Large intestine (tissue), 3 donors: Measurements from ENCODE around the gene GRID1. TPM values are rescaled to one million over a fixed set of nuclear protein-coding genes. Genes with fewer than 3 reads are reported as not detected.

ENCODE experiments used
- DNase-seq, 2 donors: peaks; one replicate each; pipeline versions ENCODE4 v3.0.0 to v3.0.0-alpha.2; 2013
- H3K27ac ChIP-seq: one replicate; pipeline ENCODE4 v1.5.1; 2013; ENCODE audit warnings: low read length
- H3K27me3 ChIP-seq: 2 replicates; pipeline ENCODE4 v1.6.1; 2013; ENCODE audit warnings: low read length; ENCODE audit not compliant: control insufficient read depth, insufficient read depth
- H3K36me3 ChIP-seq: 2 replicates; pipeline ENCODE4 v1.6.1; 2013; ENCODE audit warnings: low read length; ENCODE audit not compliant: control insufficient read depth, insufficient read depth
- H3K4me1 ChIP-seq: one replicate; pipeline ENCODE4 v1.6.1; 2013; ENCODE audit warnings: low read length; ENCODE audit not compliant: control insufficient read depth, insufficient read depth
- H3K4me3 ChIP-seq: one replicate; pipeline ENCODE4 v1.5.1; 2013; ENCODE audit warnings: low read length
- H3K9me3 ChIP-seq: one replicate; pipeline ENCODE4 v1.6.1; 2013; ENCODE audit warnings: mild to moderate bottlenecking, low read depth, low read length, moderate library complexity; ENCODE audit not compliant: control insufficient read depth
- WGBS: methylation state at CpG from one replicate; pipeline ENCODE4 v1.1.5; 2013; ENCODE audit warnings: low lambda C conversion rate; ENCODE audit not compliant: insufficient coverage; 5-methylcytosine and 5-hydroxymethylcytosine counted together
- polyA plus RNA-seq: library from polyadenylated mRNA; unstranded; fragments of 120-200 nt; gene quantifications from one replicate; pipeline ENCODE4 v1.2.1, GENCODE V29; 2013

GRID1 gene
- polyA plus RNA-seq, 1 donor, result 1.7 TPM

DNA sequence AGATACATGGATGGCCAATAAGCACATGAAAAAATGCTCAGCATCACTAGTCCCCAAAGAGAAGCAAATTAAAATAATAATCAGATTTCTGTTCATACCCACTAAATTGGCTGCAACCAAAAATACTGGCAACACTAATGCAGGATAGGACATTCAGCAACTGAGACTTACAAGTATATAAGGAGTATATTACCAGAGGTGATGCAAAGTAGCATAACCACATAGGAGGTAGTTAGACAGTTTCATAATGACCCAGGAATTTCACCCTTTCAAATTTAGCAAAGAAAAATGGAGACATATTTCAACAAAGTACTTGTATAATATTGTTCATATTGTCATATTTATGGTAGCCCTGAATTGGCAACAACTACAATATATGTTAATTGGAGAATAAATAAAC is 727.8 kb downstream of the GRID1 start:
- H3K4me1 ChIP-seq, result peaks cover 27% of the 10 kb centered on the region
- no peaks in the 10 kb centered on the region for H3K27me3 ChIP-seq
- no peak for DNase-seq
- no peak overlapping the region for H3K27ac ChIP-seq
- H3K4me3 ChIP-seq, result no peak overlapping the region
- H3K9me3 ChIP-seq, result no peaks in the 10 kb centered on the region
- no peaks in the 10 kb centered on the region for H3K36me3 ChIP-seq

- DNase-seq, result peak in 1 of 2 donors; percentile 35
- no peaks in the 10 kb centered on the region for H3K27me3 ChIP-seq
- no peaks in the 10 kb centered on the region for H3K4me1 ChIP-seq
- H3K4me3 ChIP-seq, result no peak overlapping the region
- no peaks in the 10 kb centered on the region for H3K36me3 ChIP-seq
- no CpG with 5 or more reads among the region's 5 CpGs for WGBS
- H3K27ac ChIP-seq, result peak overlapping the region; percentile 39
- H3K9me3 ChIP-seq, result no peaks in the 10 kb centered on the region
Measured at GRCh38 chr10:85635650-85636049, 730.9 kb downstream of the GRID1 start.

GRCh38 chr10:85624511-85624910 is 742.1 kb downstream of the GRID1 start:
- Histone ChIP-seq H3K4me3 (no peak overlapping the region), H3K27me3 (no peaks in the 10 kb centered on the region), H3K4me1 (peaks cover 14% of the 10 kb centered on the region), H3K36me3 (no peaks in the 10 kb centered on the region), H3K27ac (no peak overlapping the region), H3K9me3 (no peaks in the 10 kb centered on the region)
- no peak for DNase-seq
- WGBS, result 90% methylated on average over 2 of the region's 7 CpGs

DNA sequence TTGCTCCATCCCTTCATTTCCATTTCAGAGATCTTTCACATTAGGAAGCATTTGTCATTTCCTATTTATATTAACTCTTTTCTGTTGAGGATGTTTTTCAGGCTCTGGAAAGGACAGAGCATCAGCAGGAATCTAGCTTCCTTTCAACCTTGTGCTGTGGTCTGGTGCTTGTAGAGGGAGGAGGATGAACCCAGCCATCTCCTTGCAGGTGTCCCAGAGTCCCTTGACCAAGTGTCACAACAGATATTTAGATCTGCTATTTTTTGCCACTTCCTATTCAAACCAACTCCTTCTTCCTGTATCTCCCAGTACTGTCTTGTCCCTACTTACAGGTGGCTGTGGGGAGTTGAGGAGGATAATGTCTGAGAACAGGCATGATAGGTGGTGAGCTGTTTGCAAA is 742.8 kb downstream of the GRID1 start:
- H3K27me3 ChIP-seq, result no peaks in the 10 kb centered on the region
- H3K4me1 ChIP-seq, result peaks cover 14% of the 10 kb centered on the region
- H3K9me3 ChIP-seq, result no peaks in the 10 kb centered on the region
- H3K4me3 ChIP-seq, result no peak overlapping the region
- H3K36me3 ChIP-seq, result no peaks in the 10 kb centered on the region
- H3K27ac ChIP-seq, result no peak overlapping the region
- DNase-seq, result no peak

DNA sequence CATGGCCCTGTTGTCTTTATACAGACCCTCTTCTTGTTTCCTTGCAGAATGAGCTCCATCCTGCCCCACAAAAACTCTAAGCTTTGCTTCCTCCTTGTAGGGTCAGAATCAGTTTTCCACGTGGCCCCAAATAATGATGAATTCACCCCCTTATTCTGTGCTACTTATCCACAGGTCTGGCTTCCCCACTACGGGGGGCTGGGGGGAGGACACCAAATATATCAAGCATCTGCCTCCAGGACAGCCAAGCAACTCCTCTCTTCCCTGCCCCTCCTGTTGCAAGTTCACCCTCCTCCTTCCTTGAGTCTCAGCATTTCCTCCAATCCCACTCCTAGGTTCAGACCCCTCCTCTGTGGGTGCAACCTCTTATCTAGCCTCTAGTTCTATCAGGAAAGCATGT is 743.3 kb downstream of the GRID1 start:
- Histone ChIP-seq H3K36me3 (no peaks in the 10 kb centered on the region), H3K27me3 (no peaks in the 10 kb centered on the region), H3K27ac (no peak overlapping the region), H3K9me3 (no peaks in the 10 kb centered on the region), H3K4me3 (no peak overlapping the region), H3K4me1 (peaks cover 14% of the 10 kb centered on the region)
- no CpG with 5 or more reads among the region's 2 CpGs for WGBS
- DNase-seq, result no peak

DNA sequence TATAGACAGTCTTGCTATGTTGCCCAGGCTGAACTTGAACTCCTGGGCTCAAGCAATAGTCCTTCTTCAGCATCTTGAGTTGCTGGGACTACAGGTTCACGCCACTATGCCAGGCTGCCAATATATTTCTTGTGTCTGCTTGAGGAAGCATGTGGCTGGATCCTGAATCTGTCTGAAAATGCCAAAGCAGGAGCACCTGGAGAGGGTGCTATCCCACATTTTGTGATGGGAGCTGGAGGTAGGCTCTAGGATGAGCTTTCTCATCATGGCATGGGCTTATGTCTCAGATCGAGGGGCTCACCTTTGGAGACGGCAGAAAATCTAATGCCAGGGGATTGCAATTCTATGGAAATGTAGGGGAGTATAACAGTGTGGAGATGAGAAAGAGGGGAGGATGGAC is 744.2 kb downstream of the GRID1 start:
- H3K27ac ChIP-seq, result no peak overlapping the region

DNA sequence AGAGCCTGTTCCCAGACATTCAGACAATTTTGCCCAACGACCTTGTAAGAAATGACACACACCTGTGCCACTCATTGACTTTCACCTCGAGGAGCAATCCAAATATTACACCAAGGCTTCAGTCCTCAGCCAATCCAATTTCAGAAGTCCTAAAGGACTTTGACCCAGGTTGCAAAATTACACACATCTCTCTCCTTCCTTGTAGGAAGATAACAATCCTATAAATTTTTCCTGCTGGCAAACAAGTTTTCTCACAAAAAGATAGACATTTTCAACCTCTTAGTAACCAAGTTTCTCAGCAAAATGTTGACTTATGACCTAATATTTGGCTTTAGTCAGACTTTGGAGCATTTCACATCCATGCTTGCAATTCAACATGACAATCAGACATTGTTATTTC is 745.0 kb downstream of the GRID1 start:
- Histone ChIP-seq H3K27ac (peak overlapping the region; percentile 59), H3K4me3 (no peak overlapping the region), H3K36me3 (no peaks in the 10 kb centered on the region), H3K27me3 (no peaks in the 10 kb centered on the region), H3K9me3 (no peaks in the 10 kb centered on the region), H3K4me1 (peaks cover 14% of the 10 kb centered on the region)
- DNase-seq, result peak; percentile 80 to 88
- no CpG with 5 or more reads among the region's 2 CpGs for WGBS

More for the DNA sequence above, 744.2 kb downstream of the GRID1 start:
- H3K4me1 ChIP-seq, result peaks cover 14% of the 10 kb centered on the region
- DNase-seq, result no peak
- no peaks in the 10 kb centered on the region for H3K27me3 ChIP-seq
- H3K36me3 ChIP-seq, result no peaks in the 10 kb centered on the region
- no peak overlapping the region for H3K4me3 ChIP-seq
- WGBS, result 100% methylated on average over 2 of the region's 3 CpGs
- H3K9me3 ChIP-seq, result no peaks in the 10 kb centered on the region

DNA sequence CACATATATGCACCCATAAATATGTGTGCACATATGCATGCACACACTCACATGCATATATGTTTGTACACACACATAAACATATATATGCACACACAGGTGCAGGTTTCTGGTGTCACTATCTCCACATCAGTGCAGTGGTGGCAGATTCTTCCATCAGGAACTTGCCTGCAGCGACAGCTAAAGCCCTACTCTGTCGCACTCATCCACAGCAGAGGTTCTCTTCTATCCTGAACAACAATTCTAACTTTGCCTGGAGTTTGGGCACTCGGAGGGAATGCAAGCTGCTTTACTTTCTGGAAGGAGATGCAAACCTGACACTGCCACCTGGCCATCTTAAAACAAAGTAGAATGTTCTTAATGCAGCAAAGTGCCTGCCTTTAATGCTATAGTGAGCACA is 745.8 kb downstream of the GRID1 start:
- Histone ChIP-seq H3K27me3 (no peaks in the 10 kb centered on the region), H3K36me3 (no peaks in the 10 kb centered on the region), H3K4me3 (no peak overlapping the region), H3K9me3 (no peaks in the 10 kb centered on the region), H3K27ac (peak overlapping the region; percentile 59), H3K4me1 (peaks cover 14% of the 10 kb centered on the region)
- no peak for DNase-seq
- no CpG with 5 or more reads among the region's 3 CpGs for WGBS

DNA sequence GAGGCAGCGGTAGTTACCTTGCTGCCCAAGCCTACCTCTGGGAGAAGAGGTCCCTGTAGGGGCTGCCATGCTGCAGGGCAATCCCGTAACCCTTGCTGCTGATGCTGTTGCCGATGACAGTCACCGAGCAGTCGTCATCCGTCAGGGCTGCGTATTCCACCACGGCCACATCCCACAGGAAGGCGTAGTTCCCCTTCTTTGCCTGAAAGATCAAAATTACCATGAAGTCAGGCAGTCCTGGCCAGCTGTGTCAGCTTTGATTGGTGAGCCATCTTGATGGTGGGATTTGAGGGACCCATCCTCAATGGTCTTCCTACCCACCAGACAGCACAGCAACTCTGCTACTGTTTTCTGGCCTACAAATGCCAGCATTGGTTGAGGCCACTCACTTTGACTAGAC is 746.8 kb downstream of the GRID1 start:
- H3K36me3 ChIP-seq, result no peaks in the 10 kb centered on the region
- peaks cover 14% of the 10 kb centered on the region for H3K4me1 ChIP-seq
- H3K27me3 ChIP-seq, result no peaks in the 10 kb centered on the region
- no peak overlapping the region for H3K27ac ChIP-seq
- H3K9me3 ChIP-seq, result no peaks in the 10 kb centered on the region
- H3K4me3 ChIP-seq, result no peak overlapping the region
- no CpG with 5 or more reads among the region's 9 CpGs for WGBS
- no peak for DNase-seq

DNA sequence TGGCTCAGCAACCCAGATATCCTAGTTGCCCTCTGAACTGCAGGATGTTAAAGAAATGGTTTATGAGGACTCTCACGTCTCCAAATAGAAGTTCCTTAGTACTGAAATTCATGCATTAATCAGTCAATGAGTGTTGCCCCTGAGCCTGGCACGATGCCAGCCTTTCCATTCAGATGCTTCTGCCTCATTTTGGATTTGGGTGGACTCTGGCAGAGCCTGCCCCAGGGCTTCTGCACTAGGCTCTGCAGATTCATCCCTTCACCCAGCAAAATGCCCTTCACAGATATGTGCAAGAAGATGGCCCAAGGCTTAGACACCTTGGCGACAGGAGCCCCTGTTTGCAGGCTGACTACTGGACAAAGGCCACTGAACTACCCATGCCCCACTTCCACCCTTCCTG is 747.8 kb downstream of the GRID1 start:
- H3K4me1 ChIP-seq, result peaks cover 14% of the 10 kb centered on the region
- no peak overlapping the region for H3K27ac ChIP-seq
- no CpG with 5 or more reads among the region's 3 CpGs for WGBS
- DNase-seq, result no peak
- no peaks in the 10 kb centered on the region for H3K27me3 ChIP-seq
- no peaks in the 10 kb centered on the region for H3K36me3 ChIP-seq
- no peak overlapping the region for H3K4me3 ChIP-seq
- no peaks in the 10 kb centered on the region for H3K9me3 ChIP-seq

DNA sequence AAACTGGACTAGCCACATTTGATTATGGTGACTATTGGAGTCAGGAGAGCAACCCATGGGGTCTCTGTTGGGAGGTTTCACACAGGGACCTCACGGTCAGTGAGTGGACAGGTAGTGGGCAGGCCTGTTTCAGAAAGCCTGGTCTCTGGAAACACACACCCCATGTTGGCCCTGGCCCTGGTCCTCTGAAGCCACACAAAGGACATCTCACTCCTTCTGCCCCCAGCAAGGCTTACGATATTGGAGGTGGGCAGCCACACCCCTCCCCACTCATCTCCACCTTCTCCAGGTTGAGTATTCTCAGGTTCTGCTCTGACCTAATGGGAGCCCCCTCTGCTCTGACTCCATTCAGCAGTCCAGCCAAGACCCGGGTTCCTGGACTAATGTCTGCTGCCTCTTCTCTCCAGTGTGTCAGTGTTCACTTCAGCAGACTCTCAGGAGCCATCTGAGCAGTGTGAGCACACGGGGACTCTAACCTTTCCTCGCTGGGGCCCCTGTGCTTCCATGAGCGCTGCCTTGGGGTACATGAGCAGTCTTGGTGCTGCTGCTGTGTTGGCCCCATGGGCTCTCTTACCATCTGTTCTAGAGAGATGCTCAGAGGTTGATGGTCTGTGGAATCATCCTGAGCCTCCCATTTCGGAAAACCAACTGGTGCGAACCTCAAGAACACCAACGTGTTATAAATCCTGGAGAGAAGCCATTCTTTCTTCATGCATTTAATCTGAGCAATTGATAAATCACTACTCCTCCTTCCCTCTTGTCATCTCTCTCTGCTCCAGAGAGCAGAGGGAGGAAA is 748.6 kb downstream of the GRID1 start:
- Histone ChIP-seq H3K4me3 (no peak overlapping the region), H3K27me3 (no peaks in the 10 kb centered on the region), H3K4me1 (peaks cover 14% of the 10 kb centered on the region), H3K36me3 (no peaks in the 10 kb centered on the region), H3K9me3 (no peaks in the 10 kb centered on the region), H3K27ac (no peak overlapping the region)
- 90% methylated on average over 2 of the region's 9 CpGs for WGBS
- no peak for DNase-seq
